SKM-1 (cell line): ENCODE results near the gene KRTAP5-9.
"Not testable (repeated sequence)": the region's sequence is repeated elsewhere in the genome, so short reads cannot be mapped to it uniquely, and the experiment has no call there.

Source experiments
- DNase-seq: peaks from one replicate; lab custom pipeline; 2025; ENCODE audit not compliant: unreplicated experiment; lab: John Stamatoyannopoulos, UW

The KRTAP5-9 gene, protein sequence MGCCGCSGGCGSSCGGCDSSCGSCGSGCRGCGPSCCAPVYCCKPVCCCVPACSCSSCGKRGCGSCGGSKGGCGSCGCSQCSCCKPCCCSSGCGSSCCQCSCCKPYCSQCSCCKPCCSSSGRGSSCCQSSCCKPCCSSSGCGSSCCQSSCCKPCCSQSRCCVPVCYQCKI

DNA sequence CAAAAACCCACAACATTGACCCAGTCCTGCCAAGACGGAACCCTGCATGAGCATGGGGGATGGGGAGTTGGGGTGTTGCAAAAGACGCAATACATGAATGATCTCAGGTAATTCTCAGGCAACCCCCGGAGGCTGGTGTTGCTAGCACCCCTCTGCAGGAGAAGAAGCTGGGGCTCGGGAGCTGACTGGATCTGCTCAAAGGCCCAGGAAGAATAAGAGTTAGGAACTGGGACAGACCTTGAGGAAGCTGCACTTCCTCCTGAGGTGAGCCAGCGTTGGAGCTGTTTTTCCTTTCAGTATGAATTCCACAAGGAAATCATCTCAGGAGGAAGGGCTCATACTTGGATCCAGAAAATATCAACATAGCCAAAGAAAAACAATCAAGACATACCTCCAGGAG lies at the start of gene KRTAP5-9:
Gene KRTAP5-9 (plus strand): TSS at position 301 of the 400 bp plus-strand sequence. CDS start 238 bp downstream, outside the sequence.
- no peak for DNase-seq

DNA sequence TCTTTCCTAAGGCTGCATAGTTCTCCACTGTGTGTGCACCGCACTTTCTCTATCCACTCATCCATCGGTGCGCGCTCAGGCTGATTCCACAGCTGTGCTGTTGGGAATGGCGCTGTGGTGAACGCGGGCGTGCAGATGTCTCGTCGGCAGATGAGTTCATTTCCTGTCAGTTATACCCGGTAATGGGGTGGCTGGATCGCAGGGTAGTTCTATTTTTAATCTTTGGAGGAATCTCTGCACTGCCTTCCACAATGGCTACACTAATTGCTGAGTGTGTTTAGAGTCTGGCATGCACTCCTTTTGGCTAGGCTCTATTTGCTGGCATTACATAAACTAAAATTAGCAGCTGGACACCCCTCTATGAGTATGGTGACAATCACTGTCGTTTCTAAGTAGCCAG lies 49.1 kb upstream of the KRTAP5-9 start:
- no peak for DNase-seq

DNA sequence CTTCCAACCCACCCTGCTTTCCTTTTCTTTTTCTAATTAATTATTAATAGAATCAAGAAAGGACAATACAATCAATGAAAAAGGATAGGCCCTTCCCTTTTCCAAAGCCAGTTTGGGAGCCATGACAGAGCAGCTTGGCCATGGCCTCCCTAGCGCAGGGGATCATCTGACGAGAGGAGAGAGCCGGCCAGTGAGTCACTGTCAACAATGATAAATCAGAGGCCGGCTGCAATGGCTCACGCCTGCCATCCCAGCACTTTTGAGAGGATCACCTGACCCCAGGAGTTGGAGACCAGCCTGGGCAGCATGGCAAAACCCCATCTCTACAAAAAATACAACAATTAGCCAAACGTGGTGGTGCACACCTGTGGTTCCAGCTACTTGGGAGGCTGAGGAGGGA lies 48.7 kb upstream of the KRTAP5-9 start:
- no peak for DNase-seq

DNA sequence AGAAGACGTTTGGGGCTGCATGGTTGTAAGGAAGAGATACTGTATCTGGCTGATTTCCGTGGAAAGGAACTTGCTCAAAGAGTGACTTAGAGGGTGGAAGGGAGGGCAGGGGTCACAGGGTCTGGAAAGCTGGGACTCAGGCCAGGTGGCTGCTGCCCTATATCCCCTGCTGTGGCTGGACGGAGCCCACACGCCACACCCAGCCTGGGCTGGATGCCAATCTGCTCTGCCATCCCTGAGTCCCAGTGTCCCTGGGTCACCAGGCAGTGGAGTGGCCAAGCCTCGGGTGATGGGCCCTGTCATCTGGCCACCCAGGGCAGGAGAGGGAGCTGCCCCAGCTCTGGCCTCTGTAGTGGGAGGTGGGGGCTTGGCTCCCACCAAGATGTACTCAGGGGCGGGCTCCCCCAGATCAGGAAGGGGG lies 47.6 kb upstream of the KRTAP5-9 start:
- no peak for DNase-seq

DNA sequence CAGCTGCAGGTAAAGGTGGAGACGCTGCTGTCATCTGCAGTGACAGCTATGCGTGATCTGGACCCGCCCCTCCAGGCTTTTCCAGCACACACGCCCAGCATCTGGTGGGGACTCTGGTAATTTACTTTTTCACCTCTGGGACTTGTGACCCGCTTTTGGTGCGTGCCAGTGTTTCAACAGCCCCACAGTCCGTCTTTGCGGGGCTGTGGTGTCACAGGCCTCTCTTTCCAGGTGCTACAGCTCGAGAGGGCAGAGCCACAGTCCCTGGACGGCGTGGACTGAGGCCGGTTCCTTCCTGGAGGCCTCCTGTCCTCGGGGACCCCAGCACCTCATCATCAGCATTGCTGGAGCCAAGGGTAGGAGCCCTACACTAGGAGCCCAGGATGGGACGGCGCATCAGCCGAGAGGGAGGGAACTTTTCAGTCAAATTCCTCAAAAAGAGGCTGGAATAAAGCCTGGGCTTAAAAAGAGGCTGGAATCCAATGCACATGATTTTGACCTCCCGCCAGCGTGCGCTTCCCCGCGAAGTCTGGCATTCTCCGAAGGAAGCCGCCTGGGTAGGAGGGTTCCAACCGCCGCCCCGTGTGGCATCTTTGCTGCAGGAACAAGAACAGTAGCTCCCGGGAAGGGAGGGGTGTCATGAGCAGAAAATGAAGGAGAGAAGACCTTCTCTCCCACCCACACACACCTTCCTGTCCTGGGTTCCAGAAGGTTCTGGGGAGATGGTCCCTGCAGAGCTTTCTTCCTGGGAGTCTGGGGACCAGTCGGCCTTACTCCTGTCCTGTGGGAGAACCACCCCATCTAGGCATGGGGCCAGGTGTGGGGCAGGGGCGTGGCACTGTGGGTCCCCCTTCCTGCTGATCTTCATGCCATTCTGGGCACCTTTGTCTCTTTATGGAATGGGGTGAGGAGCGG lies 46.9 kb upstream of the KRTAP5-9 start:
- DNase-seq = no peak

DNA sequence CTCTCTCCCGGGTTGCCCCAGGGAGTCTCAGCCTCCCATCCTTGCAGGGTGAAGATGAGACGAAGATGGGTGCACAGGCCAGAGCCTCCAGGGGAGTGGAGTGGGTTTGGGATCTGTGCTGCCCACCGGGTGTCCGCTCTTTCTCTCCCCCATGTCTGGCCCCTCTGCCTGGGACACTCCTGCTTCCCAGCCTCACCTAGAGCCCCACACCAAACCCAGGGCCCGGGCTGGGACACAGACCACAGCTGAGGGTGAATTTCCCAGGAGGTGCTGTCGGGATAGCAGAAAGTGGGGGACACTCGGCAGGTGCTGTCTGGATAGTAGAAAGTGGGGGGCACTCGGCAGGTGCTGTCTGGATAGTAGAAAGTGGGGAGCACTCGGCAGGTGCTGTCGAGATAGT lies 46.2 kb upstream of the KRTAP5-9 start:
- DNase-seq = no peak

DNA sequence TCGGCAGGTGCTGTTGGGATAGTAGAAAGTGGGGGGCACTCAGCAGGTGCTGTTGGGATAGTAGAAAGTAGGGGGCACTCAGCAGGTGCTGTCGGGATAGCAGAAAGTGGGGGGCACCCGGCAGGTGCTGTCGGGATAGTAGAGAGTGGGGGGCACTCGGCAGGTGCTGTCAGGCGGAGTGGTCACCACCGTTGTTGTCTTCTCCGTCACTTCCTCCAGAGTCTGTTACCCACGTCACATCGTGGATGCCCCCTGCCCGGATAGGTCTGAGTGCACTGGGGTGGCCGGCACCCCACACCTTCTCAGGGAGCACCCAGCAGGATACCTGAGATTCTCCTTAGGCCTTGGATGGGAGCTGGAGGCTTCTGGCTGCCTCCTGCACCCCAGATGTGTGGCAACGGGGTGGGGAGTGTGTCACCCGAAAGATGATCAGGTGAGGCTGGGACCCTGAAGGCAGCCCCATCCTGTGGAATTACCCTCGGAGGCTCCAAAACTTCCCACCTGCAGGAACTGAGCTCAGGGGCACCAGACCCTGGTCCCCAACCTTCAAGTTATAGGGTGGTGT lies 45.3 kb upstream of the KRTAP5-9 start:
- no peak for DNase-seq

DNA sequence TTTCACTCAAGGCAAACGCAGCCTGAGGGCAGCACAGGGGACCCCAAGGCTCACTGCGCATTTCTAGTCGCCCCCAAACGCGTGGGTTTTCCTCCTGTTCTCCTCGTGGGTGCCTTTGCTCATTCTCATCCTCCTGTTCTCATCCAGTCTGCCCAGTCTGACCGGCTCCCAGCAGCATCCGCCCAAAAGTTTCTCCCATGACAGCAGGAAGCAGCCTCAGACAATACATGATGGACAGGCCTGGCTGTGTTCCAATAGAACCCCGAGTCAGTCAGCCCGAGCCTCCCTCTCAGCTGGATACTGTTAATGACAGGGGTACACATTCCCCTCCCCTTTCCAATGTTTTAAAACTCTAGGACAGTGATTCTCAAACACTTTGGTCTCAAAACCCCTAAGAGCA lies 43.7 kb upstream of the KRTAP5-9 start:
- no peak for DNase-seq

DNA sequence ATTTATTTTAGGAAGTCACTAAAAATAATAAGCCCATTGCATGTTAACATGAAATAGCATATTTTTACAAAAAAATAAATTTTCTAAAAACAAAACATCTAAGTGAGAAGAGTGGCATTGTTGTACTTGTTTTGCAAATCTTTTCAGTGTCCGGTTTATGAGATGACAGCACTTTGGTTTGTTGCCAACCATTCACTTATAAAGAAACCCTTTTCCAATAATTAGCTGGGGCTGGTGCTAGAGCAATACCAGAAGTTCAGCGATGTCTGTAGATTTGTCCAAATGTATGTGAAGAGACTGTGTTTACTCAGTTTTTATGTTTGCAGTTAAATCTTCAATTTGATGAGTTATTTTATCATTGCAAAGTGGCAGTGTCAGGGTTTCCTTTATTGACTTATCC lies 43.2 kb upstream of the KRTAP5-9 start:
- no peak for DNase-seq

DNA sequence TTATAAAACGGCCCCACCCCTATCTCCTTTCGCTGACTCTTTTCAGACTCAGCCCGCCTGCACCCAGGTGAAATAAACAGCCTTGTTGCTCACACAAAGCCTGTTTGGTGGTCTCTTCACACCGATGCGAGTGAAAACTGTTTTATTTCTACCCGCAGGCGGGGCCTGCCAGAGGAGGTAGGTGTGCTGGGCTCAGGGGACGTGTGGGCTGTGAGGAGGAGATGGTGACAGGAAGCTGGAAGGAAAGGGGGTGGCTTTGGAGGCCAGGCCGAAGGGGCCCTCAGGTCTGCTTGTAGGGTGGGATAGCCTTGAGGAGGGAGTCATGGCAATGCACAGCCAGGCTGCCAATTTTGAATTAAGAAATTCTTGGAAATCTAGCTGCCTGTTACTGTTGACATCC lies 42.4 kb upstream of the KRTAP5-9 start:
- DNase-seq = no peak

DNA sequence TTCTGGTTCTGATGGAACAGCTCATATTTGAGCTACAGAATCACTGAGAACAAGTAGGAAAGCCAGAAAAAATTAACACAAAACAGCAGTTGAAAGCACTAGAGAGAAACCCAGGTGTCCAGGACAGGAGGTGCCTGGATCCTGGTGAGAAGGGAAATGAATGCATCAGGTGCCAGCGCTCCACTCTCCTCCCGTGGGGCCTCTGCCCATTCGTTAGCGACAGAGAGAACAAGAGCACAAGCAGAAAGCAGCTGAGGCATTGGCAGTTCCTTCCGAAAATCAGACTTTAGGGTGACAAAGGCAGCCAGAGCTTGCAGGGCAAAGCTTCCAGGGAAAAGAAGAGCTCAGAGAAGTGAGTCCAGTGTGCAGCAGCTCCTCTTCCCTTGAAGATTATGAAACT lies 41.1 kb upstream of the KRTAP5-9 start:
- DNase-seq = no peak

DNA sequence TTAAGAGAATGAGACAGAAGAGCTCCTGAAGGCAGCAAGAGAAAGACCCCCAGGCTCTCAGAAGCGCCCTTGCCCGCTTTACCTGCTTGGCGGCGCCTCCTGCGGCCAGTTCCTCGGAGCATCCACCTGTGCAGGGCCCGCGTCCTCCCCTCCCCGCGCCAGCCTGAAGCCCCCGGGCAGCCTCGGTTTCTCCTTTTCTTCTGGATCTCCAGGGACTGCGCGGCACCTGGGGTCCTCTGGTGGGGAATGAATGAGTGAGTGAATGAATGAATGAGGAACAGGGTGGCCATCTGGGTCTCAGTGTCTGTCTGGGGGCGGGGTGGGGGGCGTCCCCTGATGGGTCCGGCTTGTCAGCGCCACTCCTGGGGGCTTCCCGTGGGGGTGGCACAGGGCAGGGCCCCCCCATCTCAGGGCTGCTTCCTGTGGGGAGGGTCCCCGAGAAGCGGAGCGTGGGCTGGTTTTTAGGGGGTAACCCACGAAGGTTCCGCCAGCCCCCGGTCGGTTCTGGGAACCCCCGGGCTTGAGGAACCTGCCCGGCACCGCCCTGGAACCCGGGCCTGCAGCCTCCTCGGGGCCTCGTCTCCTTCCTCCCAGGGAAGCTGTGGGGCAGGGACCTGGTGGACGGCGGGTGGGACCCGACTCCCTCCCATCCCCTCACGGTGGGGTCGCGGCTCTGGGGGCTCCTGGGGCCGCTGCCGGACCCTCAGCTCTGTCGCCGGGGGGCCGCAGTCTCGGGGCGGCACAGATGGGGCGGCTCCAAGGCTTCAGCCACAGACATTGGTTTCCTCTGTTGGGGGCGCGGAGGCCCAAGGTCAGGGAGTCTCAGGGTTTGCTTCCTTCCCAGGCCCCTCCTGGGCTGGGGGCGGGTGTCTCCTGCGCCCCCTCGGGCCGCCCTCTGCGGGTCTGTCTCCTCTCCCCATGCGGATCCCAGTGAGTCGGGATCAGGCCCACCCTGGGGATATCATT lies 29.4 kb upstream of the KRTAP5-9 start:
- DNase-seq = no peak

DNA sequence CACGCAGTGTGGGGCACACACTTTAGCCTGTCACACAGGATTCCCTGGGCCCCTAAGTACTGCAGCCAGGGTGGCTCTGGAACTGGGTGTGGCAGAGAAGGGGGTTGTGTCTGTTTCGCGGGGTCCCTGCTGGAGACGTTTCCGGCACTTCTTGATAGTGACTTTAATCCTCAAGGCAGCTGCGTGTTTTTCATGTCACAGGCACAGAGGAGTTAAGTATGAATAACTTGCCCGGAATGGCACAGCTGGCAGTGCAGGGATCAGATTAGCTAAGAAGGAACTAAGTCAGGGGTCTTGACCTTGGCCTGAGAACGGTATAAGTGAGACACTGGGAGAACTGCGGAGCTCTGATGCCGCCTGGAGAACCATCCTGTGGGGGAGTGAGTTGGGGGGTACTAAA lies 28.7 kb upstream of the KRTAP5-9 start:
- DNase-seq = no peak

DNA sequence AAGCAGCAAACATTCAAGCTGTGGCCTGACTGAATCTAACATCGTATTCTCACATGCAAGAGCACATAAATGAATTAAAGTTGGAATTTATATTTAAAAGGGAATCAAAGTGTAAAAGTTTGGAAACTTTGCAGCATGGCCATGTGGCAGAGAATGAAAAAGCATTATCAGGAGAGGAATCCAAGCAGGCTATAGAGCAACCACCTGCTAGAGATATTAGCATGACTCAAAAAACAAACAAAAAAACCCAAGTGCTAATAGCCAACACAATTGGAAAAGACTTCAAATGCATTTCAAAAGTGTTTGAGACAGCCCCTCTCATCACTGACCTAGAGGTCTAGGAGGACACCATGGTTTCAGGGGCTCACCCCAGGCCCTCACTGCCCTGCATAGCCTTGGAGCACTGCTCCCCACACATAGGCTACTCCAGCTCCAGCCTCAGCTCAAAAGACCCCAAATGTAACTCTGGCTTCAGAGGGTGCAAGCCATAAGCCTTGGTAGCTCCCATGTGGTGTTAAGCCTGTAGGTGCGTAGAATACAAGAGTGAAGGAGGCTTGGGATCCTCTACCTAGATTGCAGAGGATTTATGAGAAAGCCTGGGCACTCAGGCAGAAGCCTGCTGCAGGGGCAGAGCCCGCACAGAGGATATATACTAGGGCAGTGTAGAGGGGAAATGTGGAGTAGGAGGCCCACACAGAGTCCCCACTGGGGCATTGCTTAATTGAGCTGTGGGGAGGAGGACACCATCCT lies 22.9 kb upstream of the KRTAP5-9 start:
- DNase-seq = no peak

DNA sequence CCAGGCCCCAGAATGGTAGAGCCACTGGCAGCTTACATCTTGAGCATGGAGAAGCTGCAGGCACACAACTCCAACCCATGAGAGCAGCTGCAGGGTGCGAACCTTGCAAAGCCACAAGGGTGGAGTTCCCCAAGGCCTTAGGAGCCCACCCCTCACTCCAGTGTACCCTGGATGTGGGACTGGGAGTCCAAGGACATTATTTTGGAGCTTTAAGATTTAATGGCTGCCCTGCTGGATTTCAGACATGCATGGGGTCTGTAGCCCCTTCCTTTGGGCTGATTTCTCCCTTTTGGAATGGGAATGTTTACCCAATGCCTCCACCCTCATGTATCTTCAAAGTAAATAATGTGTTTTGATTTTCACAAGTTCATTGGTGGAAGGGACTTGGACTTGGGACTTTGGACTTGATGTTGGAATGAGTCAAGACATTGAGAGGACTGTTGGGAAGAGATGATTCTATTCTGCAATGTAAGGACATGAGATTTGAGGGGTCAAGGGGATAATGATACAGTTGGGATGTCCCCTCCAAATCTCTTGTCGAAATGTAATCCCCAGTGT lies 22.2 kb upstream of the KRTAP5-9 start:
- no peak for DNase-seq

DNA sequence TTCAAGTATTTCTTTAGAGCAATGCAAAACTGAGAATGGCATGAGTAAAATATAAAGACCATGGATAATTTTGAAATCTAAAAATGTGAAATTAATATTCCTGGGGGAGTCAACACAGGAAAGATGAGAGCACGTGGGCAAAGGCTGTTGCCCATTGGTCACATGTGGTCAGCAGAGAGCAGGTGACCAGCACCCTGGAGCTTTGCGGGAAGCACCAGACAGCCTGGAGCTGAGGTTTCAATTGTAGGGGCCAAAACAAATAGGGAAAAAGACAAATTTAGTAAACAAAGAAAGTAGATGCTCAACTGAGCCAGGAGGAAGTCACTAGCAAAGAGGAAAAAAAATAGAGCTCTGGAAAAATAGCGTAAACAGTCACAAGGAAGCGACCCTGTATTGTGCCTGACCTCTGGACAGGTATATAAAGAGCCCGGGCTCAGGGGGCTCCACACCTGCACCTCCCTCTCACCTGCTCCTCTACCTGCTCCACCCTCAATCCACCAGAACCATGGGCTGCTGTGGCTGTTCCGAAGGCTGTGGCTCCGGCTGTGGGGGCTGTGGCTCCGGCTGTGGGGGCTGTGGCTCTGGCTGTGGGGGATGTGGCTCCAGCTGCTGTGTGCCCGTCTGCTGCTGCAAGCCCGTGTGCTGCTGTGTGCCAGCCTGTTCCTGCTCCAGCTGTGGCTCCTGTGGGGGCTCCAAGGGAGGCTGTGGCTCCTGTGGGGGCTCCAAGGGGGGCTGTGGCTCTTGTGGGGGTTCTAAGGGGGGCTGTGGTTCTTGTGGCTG lies 21.2 kb upstream of the KRTAP5-9 start, which contains the start of gene KRTAP5-7:
Gene KRTAP5-7 (plus strand): TSS at position 472 of the 780 bp plus-strand sequence. CDS start 34 bp downstream, at position 506.
- DNase-seq = not testable (repeated sequence)

DNA sequence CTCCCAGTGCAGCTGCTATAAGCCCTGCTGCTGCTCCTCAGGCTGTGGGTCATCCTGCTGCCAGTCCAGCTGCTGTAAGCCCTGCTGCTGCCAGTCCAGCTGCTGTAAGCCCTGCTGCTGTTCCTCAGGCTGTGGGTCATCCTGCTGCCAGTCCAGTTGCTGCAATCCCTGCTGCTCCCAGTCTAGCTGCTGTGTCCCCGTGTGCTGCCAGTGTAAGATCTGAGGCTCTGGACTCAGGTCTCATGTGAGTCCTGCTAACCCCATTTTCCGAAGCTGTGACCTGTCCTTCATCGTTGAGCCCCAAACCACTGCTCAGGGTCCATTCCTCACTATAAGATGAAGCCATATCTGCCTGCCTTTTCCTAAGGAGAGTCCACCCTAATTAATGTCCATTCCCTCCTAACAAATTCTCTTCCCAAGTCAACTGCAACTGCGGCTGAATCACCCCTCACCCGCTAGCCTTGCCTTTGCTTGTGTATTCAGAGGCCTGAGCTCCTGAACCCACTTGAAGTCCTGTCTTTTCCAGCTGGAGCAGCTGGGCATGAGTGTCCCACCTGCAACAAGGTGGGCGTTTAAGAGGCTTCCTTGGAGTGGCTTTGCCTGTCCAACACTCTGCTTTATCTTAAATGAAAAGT lies 20.5 kb upstream of the KRTAP5-9 start:
- DNase-seq = no peak

DNA sequence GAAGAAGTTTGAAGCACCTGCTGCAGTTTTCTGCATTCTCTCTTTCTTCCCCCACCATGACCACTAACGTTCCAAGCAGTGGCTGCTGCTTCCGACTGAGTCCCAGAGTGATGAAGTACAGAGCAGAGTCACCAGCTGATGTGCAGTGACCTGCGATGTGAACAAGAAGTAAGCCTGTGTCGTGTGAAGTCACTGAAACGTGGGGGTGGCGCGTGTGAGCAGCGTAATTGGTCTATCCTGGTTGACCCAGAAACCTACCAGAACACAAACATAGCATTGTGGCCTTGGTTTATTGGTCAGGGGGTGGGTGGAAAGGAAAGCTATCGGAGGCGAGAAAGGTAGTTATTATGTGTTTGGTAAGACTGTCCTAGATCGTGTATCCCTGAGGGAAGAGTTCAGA lies 17.6 kb upstream of the KRTAP5-9 start:
- no peak for DNase-seq
